GM12865 (cell line): Measurements from ENCODE around the gene OR4Q3.
"Not testable (repeated sequence)": the region's sequence is repeated elsewhere in the genome, so short reads cannot be mapped to it uniquely, and the experiment has no call there.

Source experiments
- DNase-seq: peaks from one replicate; pipeline ENCODE4 v3.0.0; 2010; ENCODE audit warnings: low read depth
- H3K4me3 ChIP-seq: 2 replicates; pipeline ENCODE4 v1.5.1; 2011; ENCODE audit warnings: mild to moderate bottlenecking, low read depth, low read length, control low read depth
- TF ChIP-seq, protein P1 (sequence below): IDR thresholded peaks from 2 replicates; pipeline ENCODE4 v1.5.1; 2011; ENCODE audit warnings: low read length, control low read depth, low read depth, inconsistent platforms; ENCODE audit not compliant: insufficient read depth; ENCODE audit errors: missing control alignments

Gene OR4Q3

DNA sequence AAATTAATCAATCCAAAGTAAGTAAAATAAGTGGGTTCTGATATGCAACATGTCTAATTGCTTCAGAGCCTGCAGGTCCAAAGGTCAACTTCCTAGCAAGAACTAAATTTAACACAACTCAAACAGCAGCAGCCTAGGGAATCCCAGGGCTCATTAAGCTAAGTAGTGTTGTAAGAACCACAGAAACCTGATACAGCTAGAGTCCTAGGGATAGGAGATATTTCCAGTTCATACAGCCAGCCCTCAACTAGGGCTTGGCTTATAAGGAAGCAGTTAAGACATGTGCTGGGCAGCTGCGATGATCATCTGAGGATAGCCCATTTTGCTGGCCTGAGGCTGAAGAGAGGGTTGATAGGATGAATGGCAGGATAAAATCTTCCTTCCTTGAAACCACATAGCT is at the start of gene OR4Q3:
Gene OR4Q3, plus strand, starts transcription at position 316 of the 400 bp plus-strand sequence.
- TF ChIP-seq, protein P1, sequence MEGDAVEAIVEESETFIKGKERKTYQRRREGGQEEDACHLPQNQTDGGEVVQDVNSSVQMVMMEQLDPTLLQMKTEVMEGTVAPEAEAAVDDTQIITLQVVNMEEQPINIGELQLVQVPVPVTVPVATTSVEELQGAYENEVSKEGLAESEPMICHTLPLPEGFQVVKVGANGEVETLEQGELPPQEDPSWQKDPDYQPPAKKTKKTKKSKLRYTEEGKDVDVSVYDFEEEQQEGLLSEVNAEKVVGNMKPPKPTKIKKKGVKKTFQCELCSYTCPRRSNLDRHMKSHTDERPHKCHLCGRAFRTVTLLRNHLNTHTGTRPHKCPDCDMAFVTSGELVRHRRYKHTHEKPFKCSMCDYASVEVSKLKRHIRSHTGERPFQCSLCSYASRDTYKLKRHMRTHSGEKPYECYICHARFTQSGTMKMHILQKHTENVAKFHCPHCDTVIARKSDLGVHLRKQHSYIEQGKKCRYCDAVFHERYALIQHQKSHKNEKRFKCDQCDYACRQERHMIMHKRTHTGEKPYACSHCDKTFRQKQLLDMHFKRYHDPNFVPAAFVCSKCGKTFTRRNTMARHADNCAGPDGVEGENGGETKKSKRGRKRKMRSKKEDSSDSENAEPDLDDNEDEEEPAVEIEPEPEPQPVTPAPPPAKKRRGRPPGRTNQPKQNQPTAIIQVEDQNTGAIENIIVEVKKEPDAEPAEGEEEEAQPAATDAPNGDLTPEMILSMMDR, result no peak
- no peak for DNase-seq
- no peak within 1 kb of the TSS for H3K4me3 ChIP-seq

DNA sequence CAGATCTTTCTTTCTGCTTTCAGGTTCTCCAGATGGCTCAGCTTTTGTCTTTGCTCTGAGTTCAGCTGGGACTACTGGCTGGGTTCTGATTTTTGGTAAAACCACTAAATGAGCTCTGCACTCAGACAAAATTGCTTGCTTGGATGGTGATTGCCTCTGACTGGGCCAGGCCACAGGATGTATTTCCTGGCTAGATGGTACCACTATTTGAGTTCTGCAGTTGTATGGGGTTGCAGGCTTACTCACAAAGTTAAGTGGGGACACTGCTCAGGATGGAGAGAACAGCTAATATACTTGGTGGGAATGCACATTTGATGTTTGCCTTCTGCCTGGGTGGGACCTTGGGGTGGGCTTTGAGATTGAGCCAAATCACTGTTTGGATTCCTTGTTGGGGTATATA is 14.0 kb upstream of the OR4Q3 start:
- TF ChIP-seq, protein P1, result no peak
- no peak for DNase-seq

GRCh38 chr14:19729763-19730162 is 13.6 kb upstream of the OR4Q3 start:
- TF ChIP-seq, protein P1, result no peak
- H3K4me3 ChIP-seq, result no peak overlapping the region
- DNase-seq, result no peak

More for the DNA sequence above, 14.0 kb upstream of the OR4Q3 start:
- H3K4me3 ChIP-seq, result no peak overlapping the region

GRCh38 chr14:19733893-19734292 is 9.5 kb upstream of the OR4Q3 start:
- not testable (repeated sequence) for H3K4me3 ChIP-seq, DNase-seq

DNA sequence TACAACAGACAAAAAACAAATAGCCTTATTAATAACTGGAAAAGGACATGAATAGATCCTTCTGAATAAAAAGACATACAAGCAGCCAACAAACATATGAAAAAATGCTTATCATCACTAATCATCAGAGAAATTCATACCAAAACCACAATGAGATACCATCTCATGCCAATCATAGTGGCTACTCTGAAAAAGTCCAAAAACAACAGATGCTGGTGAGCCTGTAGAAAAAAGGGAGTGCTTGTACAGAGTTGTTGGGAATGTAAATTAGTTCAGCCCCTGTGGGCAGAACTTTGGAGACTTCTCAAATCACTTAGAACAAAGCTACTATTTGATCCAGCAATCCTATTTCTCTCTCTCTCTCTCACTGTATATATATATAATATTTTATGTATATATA is 8.9 kb downstream of the OR4Q3 start:
- not testable (repeated sequence) for H3K4me3 ChIP-seq, DNase-seq

DNA sequence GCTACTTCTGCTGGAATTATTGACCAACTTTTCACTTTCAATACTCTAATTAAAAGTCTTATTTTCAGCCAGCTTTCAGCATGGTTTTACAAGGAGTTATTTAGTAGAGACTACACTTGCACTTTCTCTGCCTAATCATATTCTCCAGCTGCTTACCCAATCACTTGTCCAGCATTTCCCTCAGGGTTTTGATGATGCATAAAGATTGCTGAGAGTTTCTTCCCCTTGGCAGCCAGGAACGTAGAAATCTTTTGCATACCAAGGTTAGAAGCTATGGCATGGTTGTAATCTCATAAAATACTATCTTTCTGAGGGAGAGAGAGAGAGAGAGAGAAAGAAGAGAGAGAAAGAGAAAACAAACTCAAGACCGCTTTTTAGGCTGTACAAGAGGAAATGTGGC is 10.8 kb downstream of the OR4Q3 start:
- TF ChIP-seq, protein P1, result no peak
- no peak overlapping the region for H3K4me3 ChIP-seq
- DNase-seq, result no peak

- H3K4me3 ChIP-seq, DNase-seq: not testable (repeated sequence)
Observed at GRCh38 chr14:19771491-19771890, 28.1 kb downstream of the OR4Q3 start.

GRCh38 chr14:19771895-19772430 is 28.6 kb downstream of the OR4Q3 start:
- DNase-seq, result no peak
- H3K4me3 ChIP-seq, result no peak overlapping the region
- TF ChIP-seq, protein P1, result no peak

DNA sequence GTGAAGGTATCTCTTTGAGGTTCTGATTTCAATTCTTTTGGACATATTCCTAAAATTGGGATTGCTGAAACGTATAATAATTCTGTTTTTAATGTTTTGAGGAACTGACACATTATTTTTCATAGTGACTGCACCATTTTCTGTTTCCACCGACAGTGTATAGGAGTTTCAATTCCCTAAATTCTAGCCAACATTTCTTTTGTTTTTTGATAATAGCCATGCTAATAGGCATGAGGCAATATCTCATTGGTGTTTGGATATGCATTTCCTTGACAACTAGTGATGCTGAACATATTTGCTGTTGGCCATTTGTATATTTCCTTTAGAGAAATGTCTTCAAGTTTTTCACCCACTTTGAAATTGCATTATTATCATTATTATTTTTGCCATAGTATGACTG is 29.1 kb downstream of the OR4Q3 start:
- DNase-seq, H3K4me3 ChIP-seq: not testable (repeated sequence)

DNA sequence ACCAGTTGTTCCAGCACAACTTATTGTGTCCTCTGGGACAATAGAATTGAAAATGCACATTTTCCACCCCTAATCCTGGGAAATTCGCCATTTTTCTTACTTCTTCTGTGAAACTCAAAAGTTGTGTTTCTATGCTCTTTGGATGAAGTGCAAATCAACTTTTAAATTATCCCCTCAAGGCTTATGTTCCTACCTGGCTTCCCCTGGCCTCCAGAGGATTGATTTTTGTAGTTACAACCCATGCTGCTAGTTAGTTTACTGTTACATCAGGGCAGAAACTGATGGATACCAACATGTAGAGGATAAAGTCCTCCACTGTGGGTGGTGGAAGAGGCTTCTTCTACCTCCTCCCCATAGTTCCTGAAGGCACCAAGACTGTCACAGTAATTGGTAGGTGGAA is 29.8 kb downstream of the OR4Q3 start, which contains the start of gene OR4M1:
Gene OR4M1, plus strand, starts transcription at position 301 of the 400 bp plus-strand sequence. CDS start 6,819 bp downstream, outside the sequence.
- not testable (repeated sequence) for H3K4me3 ChIP-seq, DNase-seq
